Vagina (tissue), 2 donors: ENCODE measurements around the gene RAB34. TPM values are rescaled to one million over a fixed set of nuclear protein-coding genes. Genes with fewer than 3 reads are reported as not detected.

Source experiments
- DNase-seq, 2 donors: peaks; one replicate each; pipeline ENCODE4 v3.0.0-alpha.2; 2017; ENCODE audit errors: extremely low spot score in 2 of 2
- H3K27ac ChIP-seq: fragments of 200-600 bp; sonication (generic); one replicate; pipeline ENCODE4 v1.5.1; 2019
- H3K27me3 ChIP-seq: fragments of 200-600 bp; sonication (generic); one replicate; pipeline ENCODE4 v1.5.1; 2019
- H3K36me3 ChIP-seq, 2 donors: fragments of 200-600 bp; sonication (generic); one replicate each; pipeline ENCODE4 v1.5.1; 2017 to 2019
- H3K4me1 ChIP-seq: fragments of 200-600 bp; sonication (generic); one replicate; pipeline ENCODE4 v1.5.1; 2019
- H3K4me3 ChIP-seq, 2 donors: fragments of 200-600 bp; sonication (generic); 1 replicate in 1 of 2; 2 replicates in 1 of 2; pipeline ENCODE4 v1.5.1; 2016 to 2019
- H3K9me3 ChIP-seq: fragments of 200-600 bp; sonication (generic); one replicate; pipeline ENCODE4 v1.5.1; 2019
- POLR2A ChIP-seq, 2 donors: fragments of 450-650 bp; IDR thresholded peaks; one replicate each; pipeline ENCODE4 v1.6.1; 2017; ENCODE audit warnings: antibody characterized with exemption in 2 of 2, mild to moderate bottlenecking in 2 of 2, moderate library complexity in 2 of 2
- POLR2AphosphoS5 ChIP-seq, 2 donors: sonication (generic); formaldehyde crosslinking; IDR thresholded peaks; one replicate each; pipeline ENCODE4 v1.9.0; 2017; ENCODE audit warnings: antibody characterized with exemption in 2 of 2, mild to moderate bottlenecking in 2 of 2, low read depth in 1 of 2; ENCODE audit not compliant: insufficient read depth in 1 of 2
- intact Hi-C: fragments of 100-400 bp; cut with DNase I; formaldehyde crosslinking; loops from one replicate; pipeline ENCODE4 v1.15.1; 2023
- total RNA-seq: library from RNA; depleted of rRNA; stranded (reverse); fragments of >200 nt; gene quantifications from one replicate; pipeline ENCODE4 v1.2.3, GENCODE V29; 2016
- TF ChIP-seq, protein P1 (sequence below), 3 experiments: fragments of 450-650 bp in 2 of 3; fragments of 200-600 bp in 1 of 3; sonication (generic) in 1 of 3; IDR thresholded peaks; one replicate each; pipeline ENCODE4 v1.5.1; 2017 to 2019; ENCODE audit warnings: antibody characterized with exemption in 3 of 3, mild to moderate bottlenecking in 2 of 3, moderate library complexity in 2 of 3

RAB34 gene
- total RNA-seq, 1 donor from 2014 or later = 195 TPM

DNA sequence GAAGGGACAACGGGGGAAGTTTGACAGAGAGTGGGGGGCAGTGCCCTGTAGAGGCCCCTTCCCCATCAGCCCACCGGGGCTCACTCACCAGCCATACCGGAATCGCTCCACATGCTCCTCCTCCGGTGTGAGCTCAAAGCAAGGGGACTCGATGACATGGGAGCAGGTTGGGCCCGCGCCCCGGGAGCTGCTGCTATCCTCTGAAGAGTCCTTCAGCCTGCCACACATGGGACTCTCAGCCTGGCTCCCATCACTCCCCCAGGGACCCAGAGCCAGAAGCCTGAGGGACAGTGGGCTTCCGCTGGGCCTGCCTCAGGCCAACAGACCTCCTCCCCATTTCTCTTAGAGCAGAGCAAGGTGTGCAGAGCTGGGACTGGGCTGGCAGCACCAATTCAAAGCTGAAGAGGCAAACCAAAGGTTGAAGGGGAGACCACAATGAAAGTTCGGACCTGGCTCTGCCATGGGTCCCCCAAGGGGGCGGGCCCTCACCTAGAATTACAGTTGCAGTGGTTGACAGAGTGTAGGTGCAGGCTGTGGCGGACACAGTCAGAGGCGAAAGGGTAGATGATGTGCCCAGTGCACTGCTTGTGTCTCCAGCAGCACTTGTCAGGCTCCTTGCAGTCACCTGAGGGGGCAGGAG, 13.3 kb downstream of the RAB34 start:
- intact Hi-C loops = no loop called here
- H3K27ac ChIP-seq = no peak overlapping the region
- H3K27me3 ChIP-seq = no peaks in the 10 kb centered on the region
- TF ChIP-seq, protein P1, sequence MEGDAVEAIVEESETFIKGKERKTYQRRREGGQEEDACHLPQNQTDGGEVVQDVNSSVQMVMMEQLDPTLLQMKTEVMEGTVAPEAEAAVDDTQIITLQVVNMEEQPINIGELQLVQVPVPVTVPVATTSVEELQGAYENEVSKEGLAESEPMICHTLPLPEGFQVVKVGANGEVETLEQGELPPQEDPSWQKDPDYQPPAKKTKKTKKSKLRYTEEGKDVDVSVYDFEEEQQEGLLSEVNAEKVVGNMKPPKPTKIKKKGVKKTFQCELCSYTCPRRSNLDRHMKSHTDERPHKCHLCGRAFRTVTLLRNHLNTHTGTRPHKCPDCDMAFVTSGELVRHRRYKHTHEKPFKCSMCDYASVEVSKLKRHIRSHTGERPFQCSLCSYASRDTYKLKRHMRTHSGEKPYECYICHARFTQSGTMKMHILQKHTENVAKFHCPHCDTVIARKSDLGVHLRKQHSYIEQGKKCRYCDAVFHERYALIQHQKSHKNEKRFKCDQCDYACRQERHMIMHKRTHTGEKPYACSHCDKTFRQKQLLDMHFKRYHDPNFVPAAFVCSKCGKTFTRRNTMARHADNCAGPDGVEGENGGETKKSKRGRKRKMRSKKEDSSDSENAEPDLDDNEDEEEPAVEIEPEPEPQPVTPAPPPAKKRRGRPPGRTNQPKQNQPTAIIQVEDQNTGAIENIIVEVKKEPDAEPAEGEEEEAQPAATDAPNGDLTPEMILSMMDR (IDR thresholded peaks at IDR 0.05) = no peak
- no peak for TF ChIP-seq POLR2A (IDR thresholded peaks at IDR 0.05)
- TF ChIP-seq POLR2AphosphoS5 (IDR thresholded peaks at IDR 0.05; ENCODE audit: insufficient read depth in 1 of 2, low read depth in 1 of 2) = no peak
- DNase-seq = no peak
- H3K9me3 ChIP-seq = no peaks in the 10 kb centered on the region
- H3K36me3 ChIP-seq = peaks cover 6 to 53% of the 10 kb centered on the region in 2 donors
- H3K4me1 ChIP-seq = no peaks in the 10 kb centered on the region
- H3K4me3 ChIP-seq = no peak overlapping the region

DNA sequence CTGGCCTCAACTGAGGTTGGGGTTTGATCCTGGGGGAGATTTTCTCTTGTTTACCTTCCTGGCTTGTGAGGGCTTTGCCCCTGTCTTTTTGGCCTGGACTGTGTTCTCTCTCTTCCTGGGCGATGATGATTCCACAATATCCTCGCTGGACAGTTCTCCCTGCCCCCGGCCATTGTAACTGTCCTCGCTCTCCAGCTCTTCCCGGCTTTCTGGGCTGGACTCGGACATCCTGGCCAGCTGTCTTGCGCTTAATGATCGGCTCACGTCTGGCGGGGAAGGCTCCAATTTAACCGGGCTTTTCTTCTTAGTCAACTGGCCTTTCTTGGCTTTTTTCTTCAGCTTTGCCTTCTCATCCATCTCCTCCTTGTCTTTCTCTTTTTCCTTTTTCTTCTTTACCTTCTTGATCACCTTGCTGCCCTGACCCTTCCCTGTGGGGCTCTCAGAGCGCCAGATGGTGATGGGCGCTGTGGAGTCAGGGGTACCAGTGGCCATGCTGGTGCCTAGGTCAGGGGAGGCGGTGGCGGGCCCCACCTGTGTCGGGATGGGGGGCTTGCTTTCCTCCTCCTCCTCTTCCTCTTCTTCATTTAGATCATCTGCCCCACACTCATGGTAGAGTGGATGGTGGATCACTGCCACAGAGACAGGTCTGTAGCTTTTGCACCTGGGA, 14.0 kb downstream of the RAB34 start:
- no peak overlapping the region for H3K4me3 ChIP-seq
- H3K36me3 ChIP-seq = peaks cover 6 to 60% of the 10 kb centered on the region in 2 donors
- no peaks in the 10 kb centered on the region for H3K9me3 ChIP-seq
- no peak overlapping the region for H3K27ac ChIP-seq
- no peaks in the 10 kb centered on the region for H3K4me1 ChIP-seq
- no peaks in the 10 kb centered on the region for H3K27me3 ChIP-seq
- intact Hi-C loops = no loop called here
- TF ChIP-seq POLR2AphosphoS5 (IDR thresholded peaks at IDR 0.05; ENCODE audit: insufficient read depth in 1 of 2, low read depth in 1 of 2) = no peak
- no peak for TF ChIP-seq POLR2A (IDR thresholded peaks at IDR 0.05)
- no peak for DNase-seq

- intact Hi-C loops = no loop called here
- Histone ChIP-seq H3K27ac (no peak overlapping the region), H3K4me3 (no peak overlapping the region), H3K9me3 (no peaks in the 10 kb centered on the region), H3K27me3 (no peaks in the 10 kb centered on the region), H3K36me3 (peaks cover 6 to 69% of the 10 kb centered on the region in 2 donors), H3K4me1 (no peaks in the 10 kb centered on the region)
- no peak for DNase-seq
- TF ChIP-seq, protein P1 (IDR thresholded peaks at IDR 0.05) = no peak
- no peak for TF ChIP-seq POLR2AphosphoS5 (IDR thresholded peaks at IDR 0.05; ENCODE audit: insufficient read depth in 1 of 2, low read depth in 1 of 2)
- no peak for TF ChIP-seq POLR2A (IDR thresholded peaks at IDR 0.05)
Measured at GRCh38 chr17:28702752-28703150, 14.9 kb downstream of the RAB34 start.

DNA sequence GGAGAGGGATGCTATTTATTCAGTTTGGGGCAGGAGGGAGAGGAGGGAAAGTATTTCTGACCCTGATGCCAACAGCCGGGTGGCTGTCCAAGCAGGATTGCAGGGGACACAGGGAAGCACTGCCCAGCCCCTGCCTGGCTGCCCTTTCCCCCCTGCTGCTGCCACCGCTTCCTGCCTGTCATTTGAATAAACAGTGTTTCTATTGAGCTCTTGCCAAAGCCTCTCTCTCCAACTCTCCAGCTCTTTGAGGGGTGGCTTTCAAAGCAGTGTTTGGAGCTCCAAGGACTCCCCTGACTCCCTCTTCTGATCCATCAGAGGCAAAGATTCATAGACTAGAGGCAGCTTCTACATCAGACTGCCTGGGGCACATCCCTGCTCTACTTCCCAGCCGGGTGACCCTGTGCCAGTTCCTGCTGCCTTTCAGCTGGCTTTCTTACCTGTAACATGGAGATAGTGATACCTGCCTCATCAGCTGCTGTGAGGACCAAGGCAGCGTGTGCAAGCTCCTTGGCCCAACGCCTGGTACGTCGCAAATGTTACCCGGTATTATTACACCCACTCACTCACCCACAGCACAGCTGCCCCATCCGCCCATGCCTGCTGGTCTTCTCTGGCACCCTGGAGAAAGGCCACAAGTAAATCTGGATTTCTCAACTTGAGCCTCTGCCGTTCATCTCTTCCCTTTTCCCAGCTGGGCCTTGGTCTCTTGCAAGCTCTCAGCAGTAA, 15.5 kb downstream of the RAB34 start:
- H3K36me3 ChIP-seq = peaks cover 6 to 74% of the 10 kb centered on the region in 2 donors
- intact Hi-C loops = no loop called here
- no peaks in the 10 kb centered on the region for H3K4me1 ChIP-seq
- H3K27ac ChIP-seq = no peak overlapping the region
- no peaks in the 10 kb centered on the region for H3K9me3 ChIP-seq
- TF ChIP-seq, protein P1 (IDR thresholded peaks at IDR 0.05) = no peak
- no peak for TF ChIP-seq POLR2A (IDR thresholded peaks at IDR 0.05)
- no peak for TF ChIP-seq POLR2AphosphoS5 (IDR thresholded peaks at IDR 0.05; ENCODE audit: insufficient read depth in 1 of 2, low read depth in 1 of 2)
- H3K27me3 ChIP-seq = no peaks in the 10 kb centered on the region
- H3K4me3 ChIP-seq = no peak overlapping the region
- DNase-seq = no peak

DNA sequence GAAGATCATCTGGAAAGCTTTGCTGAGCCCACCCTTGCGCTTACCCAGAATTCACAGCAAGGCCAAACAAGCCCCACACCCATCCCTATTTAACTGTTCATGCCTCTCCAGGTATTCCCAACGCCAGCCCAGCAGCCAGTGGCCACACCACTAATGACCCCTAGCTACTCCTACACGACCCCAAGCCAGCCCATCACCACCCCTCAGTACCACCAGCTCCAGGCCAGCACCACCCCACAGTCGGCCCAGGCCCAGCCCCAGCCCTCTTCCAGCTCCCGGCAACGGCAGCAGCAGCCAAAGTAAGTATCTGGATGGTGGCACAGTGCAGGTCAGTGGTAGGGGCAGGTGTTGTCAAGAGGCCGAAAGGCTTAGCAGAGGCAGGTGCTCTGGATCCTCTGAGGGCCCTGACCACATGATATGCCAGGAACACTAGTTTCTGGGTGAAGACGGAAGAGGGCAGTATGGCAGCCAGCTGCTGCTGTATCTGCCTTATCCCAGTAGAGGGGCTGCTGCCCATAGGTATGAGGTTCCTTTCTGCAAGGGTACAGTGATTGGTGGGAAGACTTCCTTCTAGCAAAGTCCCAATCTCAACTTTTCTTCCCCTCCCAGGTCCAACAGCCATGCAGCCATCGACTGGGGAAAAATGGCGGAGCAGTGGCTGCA, 16.7 kb downstream of the RAB34 start:
- intact Hi-C loops = no loop called here
- Histone ChIP-seq H3K9me3 (no peaks in the 10 kb centered on the region), H3K27ac (no peak overlapping the region), H3K4me3 (no peak overlapping the region), H3K36me3 (peaks cover 6 to 86% of the 10 kb centered on the region in 2 donors), H3K27me3 (no peaks in the 10 kb centered on the region), H3K4me1 (no peaks in the 10 kb centered on the region)
- DNase-seq = no peak
- no peak for TF ChIP-seq POLR2AphosphoS5 (IDR thresholded peaks at IDR 0.05; ENCODE audit: insufficient read depth in 1 of 2, low read depth in 1 of 2)
- TF ChIP-seq, protein P1 (IDR thresholded peaks at IDR 0.05) = no peak
- TF ChIP-seq POLR2A (IDR thresholded peaks at IDR 0.05) = no peak
